GM18870 (cell line): Measurements from ENCODE around the gene NDP.

Experiments used
- ATAC-seq: cut with Tn5 transposase; IDR thresholded peaks from one replicate; pipeline ENCODE4 v1.9.1; 2021; ENCODE audit warnings: moderate library complexity; ENCODE audit not compliant: unreplicated experiment

Gene NDP, protein sequence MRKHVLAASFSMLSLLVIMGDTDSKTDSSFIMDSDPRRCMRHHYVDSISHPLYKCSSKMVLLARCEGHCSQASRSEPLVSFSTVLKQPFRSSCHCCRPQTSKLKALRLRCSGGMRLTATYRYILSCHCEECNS

DNA sequence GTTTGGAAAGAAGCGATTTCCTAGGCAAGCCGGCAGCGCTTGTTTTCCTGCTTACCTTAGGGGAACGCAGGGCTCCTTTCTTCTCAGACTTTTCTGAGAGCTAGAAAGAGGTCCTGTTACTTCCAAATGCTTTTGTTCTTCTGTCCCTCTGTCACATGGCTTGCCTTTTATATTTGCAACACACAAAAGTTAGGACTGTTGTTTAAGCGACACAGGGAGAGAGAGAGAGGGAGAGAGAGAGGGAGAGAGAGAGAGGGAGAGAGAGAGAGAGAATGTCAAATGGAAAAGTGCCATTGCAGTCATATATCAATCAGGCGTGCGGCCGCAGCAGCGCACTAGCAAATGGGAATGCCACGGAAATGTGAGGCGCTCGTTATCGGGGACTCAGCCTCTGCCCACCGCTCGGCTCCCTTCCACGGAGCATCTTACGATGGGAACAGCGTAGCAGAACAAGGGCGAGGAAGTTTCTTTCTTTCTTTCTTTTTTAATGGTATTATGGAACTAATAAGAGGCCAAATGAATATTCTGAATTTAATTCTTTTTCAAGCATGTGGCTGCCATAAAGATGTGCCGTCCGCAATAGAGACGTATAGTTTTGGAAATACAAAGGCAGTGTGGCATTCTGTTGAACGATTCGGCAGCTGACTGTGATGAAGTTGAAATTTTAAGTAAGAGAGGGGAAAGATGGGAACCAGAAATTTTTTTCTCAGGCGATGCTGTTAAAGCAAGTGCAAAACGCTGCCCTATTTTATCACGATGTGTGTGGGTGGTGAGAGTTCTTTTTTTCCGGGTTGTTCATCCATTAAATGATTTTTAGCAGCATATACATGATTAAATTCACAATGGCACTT lies at the start of gene NDP:
NDP (minus strand) TSS at position 142 of the 851 bp plus-strand sequence. CDS start 14,745 bp downstream, outside the sequence.
- ATAC-seq, result no peak

DNA sequence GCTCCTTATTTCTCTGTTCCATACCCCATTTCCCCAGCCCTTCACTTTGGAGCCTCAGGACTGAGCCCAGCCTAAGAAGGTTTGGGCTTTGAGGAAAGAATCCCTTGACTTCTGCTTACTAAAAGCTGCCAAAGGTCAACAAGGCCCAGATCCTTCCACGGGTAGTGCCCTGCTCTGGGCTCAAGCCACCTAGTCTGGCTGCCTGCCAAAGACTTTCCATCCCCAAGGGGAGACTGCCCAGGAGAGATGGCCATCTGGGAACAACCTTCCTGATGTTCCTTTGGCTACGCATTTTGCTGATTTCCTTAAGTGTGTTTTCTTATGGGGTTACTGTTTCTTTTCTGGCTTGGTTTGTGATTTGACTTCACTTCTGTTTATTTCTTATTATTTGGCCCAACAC lies 49.8 kb upstream of the NDP start:
- ATAC-seq, result no peak

DNA sequence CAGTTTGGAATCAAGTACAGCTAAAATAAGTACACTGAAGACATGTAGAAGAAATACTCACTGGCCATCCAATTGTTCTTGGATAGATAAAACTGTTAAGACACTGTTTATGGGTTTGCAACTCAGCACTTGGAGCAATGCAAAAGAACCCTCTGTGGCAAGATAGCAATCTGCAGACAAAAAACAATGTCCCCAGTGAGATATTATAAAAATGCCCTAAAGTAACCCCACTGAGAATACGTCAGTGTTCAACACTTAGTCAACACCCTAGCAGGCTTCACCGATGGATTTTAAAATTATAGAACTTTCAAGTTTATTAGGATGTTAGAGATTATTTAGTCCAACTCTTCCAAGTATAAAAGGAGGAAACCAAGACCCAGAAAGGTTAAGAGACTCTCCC lies 47.5 kb upstream of the NDP start:
- no peak for ATAC-seq

DNA sequence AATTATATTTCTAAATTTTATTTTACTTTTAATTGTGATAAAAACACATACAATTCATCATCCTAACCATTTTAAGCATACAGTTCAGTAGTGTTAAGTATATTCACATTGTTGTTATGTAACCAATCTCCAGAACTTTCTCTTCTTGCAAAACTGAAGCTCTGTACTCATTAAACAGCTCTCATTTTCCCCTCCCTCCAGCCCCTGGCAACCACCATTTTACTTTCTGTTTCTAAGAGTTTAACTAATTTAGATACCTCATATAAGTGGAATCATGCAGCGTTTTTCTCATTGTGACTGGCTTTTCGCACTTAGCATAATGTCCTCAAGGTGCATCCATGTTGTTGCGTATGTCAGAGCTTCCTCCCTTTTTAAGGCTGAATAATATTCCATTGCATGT lies 46.7 kb upstream of the NDP start:
- no peak for ATAC-seq

DNA sequence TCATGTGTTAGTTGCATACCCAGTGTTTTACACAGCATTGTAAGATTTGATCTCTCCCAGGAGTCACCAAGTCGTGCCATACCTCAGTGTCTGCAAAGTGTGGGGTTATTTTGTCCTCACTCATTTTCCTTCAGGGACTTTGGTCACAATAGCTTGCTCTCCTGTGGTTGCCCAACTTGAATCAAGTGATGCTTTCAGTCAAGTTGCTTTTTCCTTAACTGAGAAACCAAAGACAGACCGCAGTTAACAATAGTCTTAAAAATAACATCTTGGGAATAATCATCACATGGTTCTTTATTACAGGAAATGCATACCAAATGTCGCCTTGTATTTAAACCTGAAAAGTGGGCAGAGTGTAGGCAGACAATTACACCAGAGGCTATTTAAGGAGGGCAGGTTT lies 44.5 kb upstream of the NDP start:
- no peak for ATAC-seq

DNA sequence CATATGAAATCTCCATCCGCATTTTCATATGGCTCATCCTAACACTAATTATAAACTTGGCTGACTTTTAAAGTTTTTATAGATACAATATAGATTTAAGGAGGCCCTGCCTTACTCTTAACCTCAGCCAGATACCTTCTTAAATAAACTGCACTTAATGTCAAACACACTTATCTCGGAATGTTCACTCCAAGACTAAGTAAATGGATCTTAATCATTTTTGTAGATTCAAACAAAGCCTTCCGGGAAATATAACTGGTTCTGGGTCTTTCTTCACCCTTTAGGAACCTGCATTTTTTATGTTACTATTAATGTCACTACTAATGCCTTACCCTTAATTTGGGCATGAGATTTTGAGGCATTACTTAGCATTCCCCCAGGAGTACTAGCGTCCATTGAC lies 43.7 kb upstream of the NDP start:
- no peak for ATAC-seq

DNA sequence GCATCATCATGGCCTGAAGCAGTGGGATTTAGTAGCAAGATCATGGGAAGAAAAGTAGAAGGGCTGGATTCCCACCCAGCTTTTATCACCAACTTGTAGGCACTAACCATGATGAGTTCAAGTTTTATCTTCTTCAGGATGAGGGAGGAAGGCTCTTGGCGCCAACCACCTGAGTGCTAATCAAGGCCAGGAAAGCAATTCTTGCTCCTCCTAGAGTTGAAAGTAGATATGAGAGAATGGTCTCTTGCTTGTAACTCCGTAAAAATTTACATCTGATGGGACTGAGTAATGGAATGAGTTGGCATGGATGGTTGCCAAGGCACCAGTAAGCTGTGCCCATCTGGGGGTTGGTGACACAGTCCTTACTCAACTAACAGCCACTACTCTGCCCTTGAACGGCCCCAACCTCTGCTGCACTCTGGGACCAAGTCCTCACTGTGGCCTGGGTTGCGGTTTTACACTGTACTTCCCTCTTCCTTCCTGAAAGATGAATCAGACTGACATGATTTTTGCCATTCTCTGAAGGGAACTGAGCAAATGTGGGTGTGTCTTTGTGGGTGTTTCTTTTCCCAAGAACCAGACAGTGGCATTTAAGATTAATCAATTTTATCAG lies 39.4 kb upstream of the NDP start:
- no peak for ATAC-seq

DNA sequence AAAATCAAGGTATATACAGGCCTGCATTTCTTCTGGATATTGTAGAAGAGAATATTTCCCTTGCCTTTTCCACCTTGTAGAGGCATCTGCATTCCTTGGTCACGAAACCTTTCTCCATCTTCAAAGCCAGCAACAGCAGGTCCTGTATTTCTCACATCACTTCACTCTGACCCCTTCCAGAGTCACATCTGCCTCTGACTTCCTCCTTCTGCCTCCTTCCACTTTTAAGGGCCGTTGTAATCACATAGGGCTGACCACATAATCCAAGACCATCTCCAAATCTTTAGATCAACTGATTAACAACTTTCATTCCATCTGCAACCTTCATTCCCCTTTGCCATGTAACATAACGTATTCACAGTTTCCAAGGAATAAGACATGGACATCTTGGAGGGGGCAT lies 38.3 kb upstream of the NDP start:
- no peak for ATAC-seq

DNA sequence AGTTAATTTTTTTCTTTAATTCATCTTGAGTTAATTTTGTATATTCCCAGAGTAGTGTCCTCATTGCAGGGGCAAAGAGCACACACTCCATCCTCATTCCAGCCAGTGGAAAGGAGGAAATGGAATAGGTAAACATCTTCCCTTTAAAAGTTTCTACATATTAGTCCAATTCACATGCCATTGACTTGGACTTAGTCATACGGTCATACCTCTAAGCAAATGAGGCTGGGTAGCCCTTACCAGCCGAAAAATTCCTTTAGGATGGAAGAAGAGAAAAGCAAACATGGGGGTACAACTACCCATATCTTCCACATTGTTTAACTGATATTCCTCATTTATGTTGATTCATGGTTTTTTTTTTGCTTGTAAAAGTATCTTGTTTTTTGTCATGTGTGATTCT lies 37.4 kb upstream of the NDP start:
- no peak for ATAC-seq

DNA sequence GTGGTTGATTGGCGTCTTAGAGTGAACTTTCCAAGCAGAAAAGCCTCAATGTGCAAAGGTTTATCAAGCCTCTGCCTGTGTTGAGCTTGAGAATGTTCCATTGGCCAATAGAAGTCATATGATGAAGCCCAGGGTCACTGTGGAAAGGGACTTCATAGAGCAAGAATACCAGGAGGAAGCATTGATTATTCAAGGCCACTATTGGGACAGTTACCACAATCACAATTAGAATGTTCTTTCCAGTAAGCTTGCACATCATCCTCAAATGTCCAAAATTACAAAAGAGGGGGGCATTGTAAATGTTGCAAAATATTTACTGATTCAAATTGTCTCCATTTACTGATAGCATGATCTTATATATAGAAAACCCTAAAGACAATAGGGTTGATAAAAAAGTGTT lies 32.9 kb upstream of the NDP start:
- ATAC-seq, result no peak

DNA sequence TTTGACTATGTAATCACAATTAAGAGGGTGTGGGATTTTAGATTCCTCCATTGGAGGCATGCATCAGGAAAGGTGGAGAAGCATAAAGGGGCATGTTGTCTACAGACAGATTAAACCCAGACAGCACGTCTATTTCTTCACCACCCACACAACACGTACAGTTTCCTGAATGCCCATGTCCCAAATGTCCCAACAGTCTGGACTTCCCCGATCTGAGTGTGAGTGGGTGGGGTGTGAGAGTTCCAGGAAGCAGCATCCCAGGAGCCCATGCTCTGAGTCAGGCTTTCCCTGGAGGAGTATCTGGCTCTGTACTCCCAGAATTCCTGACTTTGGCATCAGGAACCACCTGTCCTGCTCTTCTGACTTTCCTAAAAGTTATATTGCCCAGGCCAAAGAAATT lies 30.8 kb upstream of the NDP start:
- no peak for ATAC-seq

DNA sequence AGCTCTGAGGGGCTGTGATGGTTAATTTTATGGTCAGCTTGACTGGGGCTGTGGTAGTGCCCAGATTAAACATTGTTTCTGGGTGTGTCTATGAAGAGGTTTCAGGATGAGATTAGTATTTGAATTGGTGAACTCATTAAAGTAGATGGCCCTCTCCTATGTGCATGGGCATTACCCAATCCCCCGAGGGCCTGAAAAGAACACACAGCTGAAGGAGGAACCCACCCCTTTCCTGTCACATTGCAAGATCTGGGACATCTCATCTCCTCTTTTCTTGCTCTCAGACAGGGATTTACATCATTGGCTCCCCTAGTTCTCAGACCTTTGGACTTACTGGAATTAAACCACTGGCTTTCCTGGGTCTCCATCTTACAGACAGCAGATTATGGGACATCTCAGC lies 29.4 kb upstream of the NDP start:
- no peak for ATAC-seq

DNA sequence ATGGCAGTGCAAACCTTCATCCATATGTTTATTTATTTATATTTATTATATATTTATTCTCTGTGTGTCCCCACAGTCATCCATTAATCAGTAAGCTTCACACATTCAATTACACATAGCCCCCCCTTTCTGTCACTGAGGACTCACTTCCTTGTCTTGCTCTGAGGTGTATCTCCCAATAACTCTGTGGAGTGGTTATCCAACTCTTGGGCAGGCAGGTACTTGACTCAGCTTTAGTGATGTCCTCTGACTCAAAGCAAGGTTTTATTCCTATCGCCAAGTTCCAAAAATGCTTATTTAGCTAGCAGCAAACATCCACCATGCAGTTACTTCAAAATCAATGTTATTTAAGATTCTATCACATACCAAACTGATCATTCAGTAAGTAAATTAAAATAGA lies 25.2 kb upstream of the NDP start:
- ATAC-seq, result no peak

DNA sequence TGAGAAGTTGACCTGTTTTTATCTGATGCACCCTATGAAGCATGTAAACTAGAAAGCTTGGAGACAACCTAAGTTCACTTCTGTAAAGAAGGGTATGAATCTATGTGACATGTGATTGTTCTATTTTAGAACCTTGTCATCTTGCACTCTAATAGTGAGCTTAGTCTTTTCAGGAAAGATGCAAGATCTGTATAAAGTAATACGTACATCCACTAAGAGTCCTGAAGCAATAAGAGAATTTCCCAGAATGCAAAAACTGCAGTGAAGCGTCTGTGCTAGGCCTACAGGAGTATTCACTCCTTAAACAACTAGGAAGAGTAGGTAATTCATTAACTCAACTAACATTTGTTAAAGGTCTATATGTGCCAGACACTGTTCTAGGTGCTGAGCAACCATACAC lies 23.3 kb upstream of the NDP start:
- ATAC-seq, result no peak

DNA sequence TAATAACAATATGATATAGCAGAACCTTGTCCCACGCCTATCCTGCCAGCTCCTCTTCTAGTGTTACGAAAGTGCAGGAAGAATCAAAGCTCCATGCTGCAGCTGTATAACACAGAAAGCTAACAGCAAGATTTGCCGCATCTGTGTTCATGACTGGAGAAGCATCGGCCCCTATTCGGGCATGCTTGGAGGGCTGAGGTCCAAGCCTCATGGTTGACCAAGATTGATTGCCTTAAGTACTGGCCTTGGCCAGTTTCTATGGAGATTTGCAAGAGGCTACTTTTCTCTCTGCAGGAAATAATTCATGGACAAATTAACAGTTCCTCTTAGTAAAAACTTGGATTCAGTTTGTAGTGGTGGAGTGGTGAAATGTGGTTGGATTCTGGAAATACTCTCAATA lies 12.9 kb upstream of the NDP start:
- no peak for ATAC-seq

DNA sequence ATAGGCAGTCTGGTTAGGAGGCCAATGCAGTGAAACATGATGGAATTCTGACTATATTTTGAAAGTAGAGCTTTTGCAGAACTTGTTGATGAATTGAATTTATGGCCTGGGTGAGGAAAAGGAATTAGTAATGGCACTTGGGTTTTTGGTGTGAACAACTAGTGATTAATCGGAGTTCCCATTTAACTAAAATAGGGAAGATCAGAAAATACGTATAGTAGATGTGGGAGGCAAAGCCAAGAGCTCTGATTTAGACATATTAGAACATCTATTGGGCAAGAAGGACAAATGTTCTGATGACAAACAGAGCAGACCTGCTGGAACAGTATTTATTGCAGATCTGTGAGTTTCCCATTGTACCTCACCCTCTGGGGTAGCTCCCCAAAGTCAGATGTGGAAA lies 12.3 kb upstream of the NDP start:
- no peak for ATAC-seq

DNA sequence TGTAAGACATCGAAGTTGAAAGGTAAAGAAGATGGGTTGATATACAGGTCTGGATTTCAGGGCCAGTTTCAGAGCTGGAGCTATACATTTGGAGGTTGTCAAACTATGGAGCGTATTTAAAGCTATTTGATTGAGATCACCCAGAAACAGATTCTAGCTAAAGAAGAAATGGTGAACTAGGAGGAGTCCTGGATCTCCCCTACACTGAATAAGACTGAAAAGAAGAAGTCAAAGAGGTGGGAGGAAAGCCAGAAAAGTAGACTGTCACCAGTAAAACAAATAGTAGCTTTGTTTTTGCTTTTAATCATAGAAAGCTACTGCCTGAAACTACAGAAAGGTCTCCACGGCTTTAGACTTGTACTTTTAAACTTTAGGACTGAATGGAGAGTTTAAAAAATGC lies 5.0 kb upstream of the NDP start:
- no peak for ATAC-seq

DNA sequence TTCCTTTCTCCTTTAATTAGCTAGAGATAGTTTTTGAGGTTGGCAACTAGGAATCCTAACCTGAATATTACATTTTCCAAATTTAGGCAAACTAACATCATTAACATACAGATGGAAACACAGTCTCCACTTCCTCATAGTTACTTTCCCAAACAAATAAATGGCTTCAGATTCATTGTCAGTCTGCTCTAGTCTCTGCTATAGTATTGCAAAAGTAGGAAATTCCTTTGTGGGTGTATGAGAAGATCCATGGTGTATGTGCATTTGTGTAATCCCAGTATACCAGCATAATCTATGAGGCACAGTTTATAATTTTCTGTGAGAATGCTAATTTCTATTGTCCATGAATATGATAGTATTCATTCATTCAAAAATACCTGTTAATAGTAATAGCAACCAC lies 3.0 kb upstream of the NDP start:
- no peak for ATAC-seq

DNA sequence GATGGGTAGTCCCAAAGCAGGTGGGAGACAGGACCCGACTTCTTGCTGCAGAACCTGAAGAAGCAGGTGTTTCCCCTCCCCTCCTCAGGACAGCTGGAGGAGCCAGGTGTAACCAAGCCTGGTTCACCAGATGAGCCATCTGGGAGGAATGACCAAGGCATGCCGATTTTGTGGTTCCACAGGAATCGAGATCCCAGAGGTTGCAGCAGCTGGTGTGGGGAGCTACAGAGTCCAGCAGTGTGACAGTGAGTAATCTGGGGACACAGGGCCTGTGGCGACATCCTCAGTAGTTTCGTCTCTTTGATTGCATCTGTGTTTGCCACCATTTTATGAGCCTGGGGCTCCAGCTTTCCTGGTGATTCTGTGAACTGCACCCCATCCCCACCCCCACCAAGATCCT lies 2.6 kb upstream of the NDP start:
- ATAC-seq, result no peak

DNA sequence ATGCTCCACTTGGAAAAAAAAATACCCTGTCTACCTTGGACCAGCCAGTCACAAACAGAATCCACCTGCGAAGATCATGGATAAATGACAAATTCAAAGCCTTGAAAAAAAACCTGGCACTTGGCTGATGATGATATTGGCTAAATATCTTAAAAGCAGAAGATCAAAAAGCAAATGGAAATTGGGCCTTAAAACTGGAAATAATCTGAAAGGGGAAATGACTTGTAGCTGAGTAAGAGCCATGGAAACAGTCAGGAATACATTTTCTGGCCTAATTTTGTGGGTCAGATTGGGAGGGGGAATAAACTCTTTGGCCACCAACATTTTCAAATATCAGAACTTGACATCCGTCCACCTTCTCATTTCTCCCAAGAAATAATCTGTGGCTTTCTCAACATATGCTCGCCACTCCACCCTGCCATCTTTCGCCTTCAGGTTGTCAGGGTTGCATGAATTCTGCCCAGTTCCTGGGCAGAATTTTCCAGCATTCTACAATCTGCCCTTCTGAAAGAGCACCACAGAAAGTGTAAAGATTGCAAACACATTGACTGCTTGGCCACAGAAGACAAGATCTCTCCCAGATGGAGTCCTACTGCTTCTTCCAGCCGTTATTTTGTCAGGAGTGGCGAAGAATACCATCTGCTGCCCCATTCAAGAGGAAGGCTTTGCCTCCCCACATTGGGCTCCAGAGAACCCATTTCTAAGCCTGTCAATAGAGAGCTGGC lies 1.7 kb upstream of the NDP start:
- no peak for ATAC-seq

DNA sequence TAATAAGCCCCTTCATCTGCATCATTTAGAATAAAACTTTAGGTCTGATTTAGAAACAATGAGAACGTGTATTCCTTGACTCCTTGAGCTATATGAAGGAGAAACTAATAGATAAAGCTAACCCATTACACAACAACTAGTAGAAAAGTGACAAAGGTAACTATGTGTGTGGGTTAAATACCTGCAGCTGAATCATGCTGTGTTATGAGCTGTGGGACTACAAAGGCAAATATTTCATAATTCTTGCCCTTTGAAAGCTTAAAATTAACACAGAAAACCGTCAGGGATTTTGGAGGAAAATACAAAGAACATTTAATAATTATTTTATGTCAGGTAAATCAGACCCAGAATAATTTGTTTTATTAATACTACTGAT lies 898 bp upstream of the NDP start:
- ATAC-seq, result no peak
